ENCODE results near the gene OR51T1.

DNA sequence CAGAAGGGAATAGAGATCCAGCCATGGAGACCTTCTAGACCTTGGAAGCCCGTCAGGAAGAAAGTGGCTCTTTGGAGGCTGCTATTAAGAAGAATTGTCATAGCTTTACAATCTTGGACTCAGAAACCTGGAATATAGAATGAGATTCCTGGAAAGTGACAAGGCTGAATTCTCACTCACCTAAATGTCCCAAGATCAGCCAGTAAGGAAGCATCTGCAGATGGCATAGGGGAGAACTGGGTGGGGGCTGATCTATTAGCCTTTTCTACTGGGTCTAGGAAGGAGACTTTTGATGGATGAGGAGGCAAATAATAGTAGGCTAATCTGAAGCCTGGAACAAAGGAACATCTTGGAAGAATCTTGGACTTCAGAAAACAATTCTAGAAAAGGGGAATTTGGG is 42.5 kb downstream of the OR51T1 start, which contains the start of gene OR51G1:
- TF ChIP-seq, protein P1, sequence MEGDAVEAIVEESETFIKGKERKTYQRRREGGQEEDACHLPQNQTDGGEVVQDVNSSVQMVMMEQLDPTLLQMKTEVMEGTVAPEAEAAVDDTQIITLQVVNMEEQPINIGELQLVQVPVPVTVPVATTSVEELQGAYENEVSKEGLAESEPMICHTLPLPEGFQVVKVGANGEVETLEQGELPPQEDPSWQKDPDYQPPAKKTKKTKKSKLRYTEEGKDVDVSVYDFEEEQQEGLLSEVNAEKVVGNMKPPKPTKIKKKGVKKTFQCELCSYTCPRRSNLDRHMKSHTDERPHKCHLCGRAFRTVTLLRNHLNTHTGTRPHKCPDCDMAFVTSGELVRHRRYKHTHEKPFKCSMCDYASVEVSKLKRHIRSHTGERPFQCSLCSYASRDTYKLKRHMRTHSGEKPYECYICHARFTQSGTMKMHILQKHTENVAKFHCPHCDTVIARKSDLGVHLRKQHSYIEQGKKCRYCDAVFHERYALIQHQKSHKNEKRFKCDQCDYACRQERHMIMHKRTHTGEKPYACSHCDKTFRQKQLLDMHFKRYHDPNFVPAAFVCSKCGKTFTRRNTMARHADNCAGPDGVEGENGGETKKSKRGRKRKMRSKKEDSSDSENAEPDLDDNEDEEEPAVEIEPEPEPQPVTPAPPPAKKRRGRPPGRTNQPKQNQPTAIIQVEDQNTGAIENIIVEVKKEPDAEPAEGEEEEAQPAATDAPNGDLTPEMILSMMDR (IDR thresholded peaks at IDR 0.05) = no peak
- no peak for TF ChIP-seq POLR2A (IDR thresholded peaks at IDR 0.05)

All from uterus (tissue), 2 donors.